GM19238 (cell line): ENCODE data around the gene RNF225.
"Not testable (repeated sequence)": the region's sequence is repeated elsewhere in the genome, so short reads cannot be mapped to it uniquely, and the experiment has no call there.

Source experiments
- DNase-seq: peaks from one replicate; pipeline ENCODE4 v3.0.0; 2011; ENCODE audit warnings: low spot score; ENCODE audit not compliant: insufficient read length

The RNF225 gene

GRCh38 chr19:58361900-58362271, 33.6 kb upstream of the RNF225 start:
- peak; percentile 68 for DNase-seq

- DNase-seq = peak; percentile 100
Measured at GRCh38 chr19:58362272-58362994, 33.0 kb upstream of the RNF225 start, which contains the start of gene ZNF497. Gene ZNF497 (minus strand): TSS chr19:58362751. CDS start chr19:58357635, 5,116 bp downstream.

GRCh38 chr19:58364146-58364545, 31.3 kb upstream of the RNF225 start:
- no peak for DNase-seq

GRCh38 chr19:58366585-58367430, 28.6 kb upstream of the RNF225 start:
- no peak for DNase-seq

GRCh38 chr19:58367698-58368454, 27.6 kb upstream of the RNF225 start:
- DNase-seq = no peak

GRCh38 chr19:58368561-58369360, 26.7 kb upstream of the RNF225 start:
- no peak for DNase-seq

- DNase-seq = no peak
Measured at GRCh38 chr19:58372311-58373133, 22.9 kb upstream of the RNF225 start.

- DNase-seq = no peak
Measured at GRCh38 chr19:58374200-58374599, 21.3 kb upstream of the RNF225 start.

- not testable (repeated sequence) for DNase-seq
Measured at GRCh38 chr19:58376724-58377123, 18.7 kb upstream of the RNF225 start.

- DNase-seq = no peak
Measured at GRCh38 chr19:58379246-58379645, 16.2 kb upstream of the RNF225 start.

- no peak for DNase-seq
Measured at GRCh38 chr19:58380037-58380661, 15.3 kb upstream of the RNF225 start.

GRCh38 chr19:58380662-58381459, 14.6 kb upstream of the RNF225 start, which contains the start of gene ZNF837:
Gene ZNF837 (minus strand): TSS chr19:58381030. CDS start chr19:58369332, 11,698 bp downstream.
- peak; percentile 95 for DNase-seq

GRCh38 chr19:58381460-58382212, 13.8 kb upstream of the RNF225 start:
- DNase-seq = no peak

GRCh38 chr19:58382997-58383603, 12.4 kb upstream of the RNF225 start:
- DNase-seq = no peak

- no peak for DNase-seq
Measured at GRCh38 chr19:58385313-58385890, 10.1 kb upstream of the RNF225 start.

- DNase-seq = no peak
Measured at GRCh38 chr19:58385891-58386575, 9.4 kb upstream of the RNF225 start.
